Spinal cord (tissue), 10 donors: ENCODE data around the gene DNAJC4. TPM values are rescaled to one million over a fixed set of nuclear protein-coding genes. Genes with fewer than 3 reads are reported as not detected.

ENCODE experiments used
- DNase-seq, 6 donors: peaks; one replicate each; pipeline versions ENCODE4 v3.0.0 to v3.0.0-alpha.2; 2013 to 2015; ENCODE audit warnings: low spot score in 6 of 6, low read depth in 4 of 6
- H3K27ac ChIP-seq: one replicate; pipeline ENCODE4 v1.5.1; 2013; ENCODE audit warnings: low read depth, low read length, control low read depth
- H3K27me3 ChIP-seq: one replicate; pipeline ENCODE4 v1.6.1; 2013; ENCODE audit warnings: low read length; ENCODE audit not compliant: control insufficient read depth, insufficient read depth
- H3K36me3 ChIP-seq: one replicate; pipeline ENCODE4 v1.6.1; 2013; ENCODE audit warnings: low read length; ENCODE audit not compliant: control insufficient read depth, insufficient read depth
- H3K4me1 ChIP-seq: one replicate; pipeline ENCODE4 v1.6.1; 2013; ENCODE audit warnings: low read length; ENCODE audit not compliant: control insufficient read depth, insufficient read depth
- H3K4me3 ChIP-seq: one replicate; pipeline ENCODE4 v1.5.1; 2013; ENCODE audit warnings: low read depth, low read length, control low read depth
- H3K9me3 ChIP-seq: one replicate; pipeline ENCODE4 v1.6.1; 2013; ENCODE audit warnings: low read length; ENCODE audit not compliant: control insufficient read depth, insufficient read depth
- WGBS: methylation state at CpG from one replicate; pipeline ENCODE4 v1.1.5; 2013; ENCODE audit warnings: missing lambda C conversion rate; ENCODE audit not compliant: insufficient coverage; 5-methylcytosine and 5-hydroxymethylcytosine counted together
- polyA plus RNA-seq, 2 donors: library from polyadenylated mRNA; unstranded; fragments of 120-200 nt; gene quantifications; one replicate each; pipeline ENCODE4 v1.2.1, GENCODE V29; 2013; ENCODE audit not compliant: insufficient read length in 2 of 2
- total RNA-seq, 2 donors: library from RNA; depleted of rRNA in 1 of 2; stranded (reverse); fragments of 120-200 nt in 1 of 2; fragments of >200 nt in 1 of 2; gene quantifications; one replicate each; pipeline versions ENCODE4 v1.2.3 to v1.2.4, GENCODE V29; 2013 to 2014
- donor health status: healthy.

DNAJC4 gene
- total and polyA plus RNA-seq, 4 donors, result 14.7 to 77.4 (median 44.9) TPM

GRCh38 chr11:64220271-64220670 is 10.1 kb upstream of the DNAJC4 start:
- DNase-seq, result no peak
- no peaks in the 10 kb centered on the region for H3K27me3 ChIP-seq
- 86% methylated on average over 15 of the region's 17 CpGs for whole genome bisulfite sequencing
- H3K27ac ChIP-seq, result no peak overlapping the region
- no peaks in the 10 kb centered on the region for H3K9me3 ChIP-seq
- peaks cover 19% of the 10 kb centered on the region for H3K4me1 ChIP-seq
- H3K4me3 ChIP-seq, result no peak overlapping the region
- H3K36me3 ChIP-seq, result peaks cover 48% of the 10 kb centered on the region

GRCh38 chr11:64220798-64221197 is 9.6 kb upstream of the DNAJC4 start:
- peaks cover 48% of the 10 kb centered on the region for H3K36me3 ChIP-seq
- WGBS, result 91% methylated on average over 14 of the region's 14 CpGs
- H3K4me3 ChIP-seq, result no peak overlapping the region
- no peak for DNase-seq
- no peaks in the 10 kb centered on the region for H3K27me3 ChIP-seq
- H3K27ac ChIP-seq, result no peak overlapping the region
- H3K4me1 ChIP-seq, result peaks cover 25% of the 10 kb centered on the region
- H3K9me3 ChIP-seq, result no peaks in the 10 kb centered on the region

GRCh38 chr11:64222651-64223000 is 7.7 kb upstream of the DNAJC4 start:
- DNase-seq, result no peak
- peaks cover 48% of the 10 kb centered on the region for H3K36me3 ChIP-seq
- 84% methylated on average over 9 of the region's 9 CpGs for WGBS
- H3K9me3 ChIP-seq, result no peaks in the 10 kb centered on the region
- H3K4me1 ChIP-seq, result peaks cover 40% of the 10 kb centered on the region
- no peaks in the 10 kb centered on the region for H3K27me3 ChIP-seq
- H3K27ac ChIP-seq, result no peak overlapping the region
- no peak overlapping the region for H3K4me3 ChIP-seq

- H3K27me3 ChIP-seq, result no peaks in the 10 kb centered on the region
- H3K36me3 ChIP-seq, result peaks cover 48% of the 10 kb centered on the region
- H3K9me3 ChIP-seq, result no peaks in the 10 kb centered on the region
- WGBS, result 89% methylated on average over 22 of the region's 24 CpGs
- no peak for DNase-seq
- H3K4me3 ChIP-seq, result no peak overlapping the region
- H3K4me1 ChIP-seq, result peaks cover 41% of the 10 kb centered on the region
- H3K27ac ChIP-seq, result no peak overlapping the region
These were observed 7.2 kb upstream of the DNAJC4 start for GRCh38 chr11:64223001-64223651.

GRCh38 chr11:64224151-64224890 is 6.0 kb upstream of the DNAJC4 start:
- WGBS, result 92% methylated on average over 17 of the region's 17 CpGs
- no peak for DNase-seq
- H3K9me3 ChIP-seq, result no peaks in the 10 kb centered on the region
- no peaks in the 10 kb centered on the region for H3K27me3 ChIP-seq
- H3K4me1 ChIP-seq, result peaks cover 39% of the 10 kb centered on the region
- no peak overlapping the region for H3K4me3 ChIP-seq
- no peak overlapping the region for H3K27ac ChIP-seq
- peaks cover 47% of the 10 kb centered on the region for H3K36me3 ChIP-seq

GRCh38 chr11:64224891-64225607 is 5.3 kb upstream of the DNAJC4 start:
- Histone ChIP-seq H3K4me3 (peak overlapping the region; percentile 73), H3K4me1 (peaks cover 46% of the 10 kb centered on the region), H3K9me3 (no peaks in the 10 kb centered on the region), H3K36me3 (peaks cover 39% of the 10 kb centered on the region), H3K27me3 (no peaks in the 10 kb centered on the region), H3K27ac (peak overlapping the region; percentile 69)
- no peak for DNase-seq
- WGBS, result 60% methylated on average over 22 of the region's 22 CpGs

- Histone ChIP-seq H3K4me3 (peak within 1 kb of the TSS; percentile 73), H3K9me3 (no peaks in the 10 kb centered on the region), H3K4me1 (peaks cover 47% of the 10 kb centered on the region), H3K36me3 (peaks cover 31% of the 10 kb centered on the region), H3K27ac (peak within 1 kb of the TSS; percentile 69), H3K27me3 (no peaks in the 10 kb centered on the region)
- 0% methylated on average over 46 of the region's 54 CpGs for WGBS
- DNase-seq, result peak; percentile 72 to 96 (median 80)
These were observed 4.5 kb upstream of the DNAJC4 start, which contains the start of the genes NUDT22 and TRPT1 for GRCh38 chr11:64225608-64226506. Gene NUDT22, plus strand, starts transcription at chr11:64226274. Its CDS starts 379 bp downstream, at chr11:64226653. Gene TRPT1, minus strand, starts transcription at chr11:64226186. Its CDS starts 326 bp downstream, at chr11:64225860.

- Histone ChIP-seq H3K27ac (peak overlapping the region; percentile 50), H3K4me1 (peaks cover 55% of the 10 kb centered on the region)
- DNase-seq, result peak in 1 of 6 donors; percentile 17
These were observed 3.8 kb upstream of the DNAJC4 start for GRCh38 chr11:64226507-64227051.

More at GRCh38 chr11:64226507-64227051, 3.8 kb upstream of the DNAJC4 start:
- peaks cover 27% of the 10 kb centered on the region for H3K36me3 ChIP-seq
- H3K9me3 ChIP-seq, result no peaks in the 10 kb centered on the region
- no peaks in the 10 kb centered on the region for H3K27me3 ChIP-seq
- H3K4me3 ChIP-seq, result peak overlapping the region; percentile 73
- WGBS, result 21% methylated on average over 26 of the region's 26 CpGs
